Common myeloid progenitor, CD34-positive (primary cell): Measurements from ENCODE around the gene DEPDC5.
A peak's percentile ranks its signal among the peaks of the same experiment; 100 is the strongest.
"Not testable (repeated sequence)": the region's sequence is repeated elsewhere in the genome, so short reads cannot be mapped to it uniquely, and the experiment has no call there.

Experiments used
- CTCF ChIA-PET: fragments of 350-600 bp; sonication (Branson Sonifier 250); formaldehyde crosslinking; loops from one replicate; lab custom pipeline; 2021; ENCODE audit warnings: antibody characterized with exemption; lab: Charles Lee
- POLR2A ChIA-PET: fragments of 350-600 bp; sonication (Branson Sonifier 250); formaldehyde crosslinking; loops from one replicate; lab custom pipeline; 2021; ENCODE audit warnings: antibody characterized with exemption; lab: Charles Lee
- DNase-seq, 3 donors: peaks; one replicate each; pipeline versions ENCODE4 v3.0.0 to v3.0.0-alpha.2; 2013
- H3K27ac ChIP-seq, 2 experiments: 1 replicate in 1 of 2; 2 replicates in 1 of 2; pipeline ENCODE4 v1.7.0; 2013; ENCODE audit warnings: inconsistent platforms in 2 of 2, low read length in 2 of 2, mild to moderate bottlenecking in 2 of 2, low read depth in 1 of 2, moderate library complexity in 1 of 2; ENCODE audit not compliant: severe bottlenecking in 2 of 2, insufficient read depth in 1 of 2, poor library complexity in 1 of 2
- H3K27me3 ChIP-seq, 5 experiments: replicated peaks in 2 of 5; 1 replicate in 3 of 5; 2 replicates in 2 of 5; pipeline versions ENCODE4 v1.6.1 to v1.7.0; 2013; ENCODE audit warnings: low read length in 4 of 5, mild to moderate bottlenecking in 2 of 5, moderate library complexity in 2 of 5, inconsistent platforms in 1 of 5; ENCODE audit not compliant: insufficient read depth in 5 of 5, control insufficient read depth in 4 of 5
- H3K36me3 ChIP-seq, 4 experiments: 1 replicate in 2 of 4; 2 replicates in 2 of 4; pipeline versions ENCODE4 v1.6.1 to v1.7.0; 2013; ENCODE audit warnings: low read length in 3 of 4, control low read depth in 1 of 4, mild to moderate bottlenecking in 1 of 4; ENCODE audit not compliant: control insufficient read depth in 4 of 4, insufficient read depth in 4 of 4
- H3K4me1 ChIP-seq, 4 experiments: 1 replicate in 3 of 4; 2 replicates in 1 of 4; pipeline versions ENCODE4 v1.6.1 to v1.7.1; 2013; ENCODE audit warnings: low read length in 3 of 4, mild to moderate bottlenecking in 3 of 4, control low read depth in 1 of 4, inconsistent platforms in 1 of 4, moderate library complexity in 1 of 4; ENCODE audit not compliant: control insufficient read depth in 4 of 4, insufficient read depth in 4 of 4; ENCODE audit errors: control extremely low read depth in 1 of 4
- H3K4me3 ChIP-seq, 7 experiments: 1 replicate in 4 of 7; 2 replicates in 3 of 7; pipeline versions ENCODE4 v1.5.1 to v1.7.0; 2013; ENCODE audit warnings: mild to moderate bottlenecking in 7 of 7, low read length in 6 of 7, moderate library complexity in 6 of 7, inconsistent platforms in 2 of 7, low read depth in 2 of 7, control low read depth in 1 of 7; ENCODE audit not compliant: insufficient read depth in 4 of 7, control insufficient read depth in 1 of 7; ENCODE audit errors: extremely low read depth in 1 of 7
- H3K9me3 ChIP-seq, 5 experiments: 1 replicate in 4 of 5; 2 replicates in 1 of 5; pipeline versions ENCODE4 v1.6.1 to v1.7.1; 2013; ENCODE audit warnings: low read length in 4 of 5, mild to moderate bottlenecking in 2 of 5, inconsistent platforms in 1 of 5, low read depth in 1 of 5, moderate library complexity in 1 of 5; ENCODE audit not compliant: control insufficient read depth in 4 of 5, insufficient read depth in 2 of 5; ENCODE audit errors: control extremely low read depth in 1 of 5
- WGBS: methylation state at CpG from one replicate; pipeline ENCODE4 v1.1.5; 2013; ENCODE audit not compliant: insufficient coverage; 5-methylcytosine and 5-hydroxymethylcytosine counted together

The DEPDC5 gene

DNA sequence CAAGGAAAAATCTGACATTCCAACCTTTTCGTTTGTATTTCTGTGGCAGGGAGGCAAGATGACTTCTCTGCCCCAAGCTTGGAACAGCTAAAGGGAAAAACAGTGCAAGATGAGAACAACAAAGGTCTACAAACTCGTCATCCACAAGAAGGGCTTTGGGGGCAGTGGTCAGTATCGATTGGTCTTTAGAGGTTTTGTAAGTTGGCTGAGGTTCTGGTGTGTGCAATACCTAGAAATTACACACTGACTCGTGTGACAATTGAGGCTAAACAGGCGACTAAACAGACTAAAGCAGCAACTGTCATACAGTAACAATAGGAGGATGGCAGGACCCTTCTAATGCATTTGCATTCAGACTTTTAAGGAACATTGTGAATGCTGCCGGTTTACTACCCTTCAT is 994 bp downstream of the DEPDC5 start:
- CTCF ChIA-PET = interaction anchor here (0.9 kb wide), 1 partner anchor 122 kb away, joined by 5 read pairs; no protein-coding TSS in a partner anchor
- Histone ChIP-seq H3K9me3 (no peaks in the 10 kb centered on the region), H3K27ac (no peak overlapping the region), H3K4me1 (peaks cover 5 to 42% (median 31%) of the 10 kb centered on the region in 4 experiments), H3K36me3 (peaks cover 0 to 14% (median 8%) of the 10 kb centered on the region in 4 experiments), H3K27me3 (no peaks in the 10 kb centered on the region), H3K4me3 (peak overlapping the region in 2 of 7 experiments; percentile 87 to 88)
- WGBS = 69% methylated on average over 3 of the region's 6 CpGs
- no peak for DNase-seq
- POLR2A ChIA-PET = interaction anchor here (0.6 kb wide), 1 partner anchor 10 kb away, joined by 4 read pairs; no protein-coding TSS in a partner anchor

DNA sequence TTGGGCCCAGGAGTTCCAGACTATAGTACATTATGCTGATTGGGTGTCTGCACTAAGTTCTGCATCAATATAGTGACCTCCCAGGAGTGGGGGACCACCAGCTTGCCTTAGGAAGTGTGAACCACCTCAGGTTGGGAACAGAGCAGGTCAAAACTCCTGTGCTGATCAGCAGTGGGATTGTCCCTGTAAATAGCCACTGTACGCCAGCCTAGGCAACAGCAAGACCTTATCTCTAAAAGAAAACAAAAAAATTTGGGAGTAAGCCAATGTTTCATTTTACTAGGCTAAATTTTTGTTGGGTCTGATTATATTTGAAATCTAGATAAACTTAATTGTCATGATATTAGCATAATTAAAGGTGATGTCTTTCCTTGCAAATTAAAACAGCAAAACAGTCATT is 3.4 kb downstream of the DEPDC5 start:
- no peak overlapping the region for H3K4me3 ChIP-seq
- H3K27me3 ChIP-seq = no peaks in the 10 kb centered on the region
- DNase-seq = no peak
- WGBS = no CpG with 5 or more reads among the region's 1 CpG
- no peak overlapping the region for H3K27ac ChIP-seq
- peaks cover 6 to 21% (median 13%) of the 10 kb centered on the region in 4 experiments for H3K36me3 ChIP-seq
- CTCF ChIA-PET = no interaction called here
- H3K4me1 ChIP-seq = peaks cover 3 to 28% (median 22%) of the 10 kb centered on the region in 4 experiments
- POLR2A ChIA-PET = interaction anchor here (0.6 kb wide), 1 partner anchor 25 kb away, joined by 3 read pairs; no protein-coding TSS in a partner anchor
- H3K9me3 ChIP-seq = no peaks in the 10 kb centered on the region

DNA sequence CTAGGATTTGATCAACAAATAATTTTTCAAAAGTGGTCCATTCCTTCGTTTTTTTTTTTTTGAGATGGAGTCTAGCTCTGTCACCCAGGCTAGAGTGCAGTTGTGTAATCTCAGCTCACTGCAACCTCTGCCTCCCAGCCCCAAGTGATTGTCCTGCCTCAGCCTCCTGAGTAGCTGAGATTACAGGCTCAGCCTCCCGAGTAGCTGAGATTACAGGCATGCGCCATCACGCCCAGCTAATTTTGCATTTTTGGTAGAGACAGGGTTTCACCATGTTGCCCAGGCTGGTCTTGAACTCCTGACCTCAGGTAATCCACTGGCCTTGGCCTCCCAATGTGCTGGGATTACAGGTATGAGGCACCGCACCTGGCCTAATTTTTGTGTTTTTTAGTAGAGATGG is 5.0 kb downstream of the DEPDC5 start:
- peaks cover 3 to 15% (median 11%) of the 10 kb centered on the region in 4 experiments for H3K4me1 ChIP-seq
- DNase-seq, H3K27ac ChIP-seq, H3K27me3 ChIP-seq, CTCF ChIA-PET, POLR2A ChIA-PET, H3K4me3 ChIP-seq, H3K9me3 ChIP-seq: not testable (repeated sequence)
- WGBS = 96% methylated on average over 5 of the region's 5 CpGs
- peaks cover 6 to 24% (median 15%) of the 10 kb centered on the region in 4 experiments for H3K36me3 ChIP-seq

DNA sequence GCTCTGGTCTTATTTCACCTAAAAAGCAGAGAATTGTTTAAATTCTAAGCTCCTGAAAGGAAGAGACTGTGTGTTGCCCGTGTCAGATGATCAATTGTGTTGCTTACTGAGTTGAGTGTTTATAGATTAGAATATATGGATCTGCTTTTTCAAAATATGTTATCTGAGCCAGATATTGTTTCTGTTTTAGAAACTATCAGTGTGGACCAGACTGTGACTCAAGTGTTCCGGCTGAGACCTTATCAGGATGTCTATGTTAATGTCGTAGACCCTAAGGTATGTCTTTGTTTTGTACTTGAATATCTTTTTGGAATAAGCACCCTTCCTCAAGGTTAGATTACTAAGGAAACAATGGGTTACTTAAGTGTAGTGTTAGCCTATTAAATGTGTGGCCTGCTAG is 11.0 kb downstream of the DEPDC5 start:
- no peak overlapping the region for H3K4me3 ChIP-seq
- H3K36me3 ChIP-seq = peaks cover 15 to 53% (median 30%) of the 10 kb centered on the region in 4 experiments
- 91% methylated on average over 3 of the region's 3 CpGs for WGBS
- no peak overlapping the region for H3K27ac ChIP-seq
- no peaks in the 10 kb centered on the region for H3K27me3 ChIP-seq
- H3K4me1 ChIP-seq = no peaks in the 10 kb centered on the region
- DNase-seq = no peak
- ChIA-PET CTCF (interaction anchor here (0.5 kb wide), 1 partner anchor 91 kb away, joined by 3 read pairs; no protein-coding TSS in a partner anchor), POLR2A (no interaction called here)
- H3K9me3 ChIP-seq = no peaks in the 10 kb centered on the region

DNA sequence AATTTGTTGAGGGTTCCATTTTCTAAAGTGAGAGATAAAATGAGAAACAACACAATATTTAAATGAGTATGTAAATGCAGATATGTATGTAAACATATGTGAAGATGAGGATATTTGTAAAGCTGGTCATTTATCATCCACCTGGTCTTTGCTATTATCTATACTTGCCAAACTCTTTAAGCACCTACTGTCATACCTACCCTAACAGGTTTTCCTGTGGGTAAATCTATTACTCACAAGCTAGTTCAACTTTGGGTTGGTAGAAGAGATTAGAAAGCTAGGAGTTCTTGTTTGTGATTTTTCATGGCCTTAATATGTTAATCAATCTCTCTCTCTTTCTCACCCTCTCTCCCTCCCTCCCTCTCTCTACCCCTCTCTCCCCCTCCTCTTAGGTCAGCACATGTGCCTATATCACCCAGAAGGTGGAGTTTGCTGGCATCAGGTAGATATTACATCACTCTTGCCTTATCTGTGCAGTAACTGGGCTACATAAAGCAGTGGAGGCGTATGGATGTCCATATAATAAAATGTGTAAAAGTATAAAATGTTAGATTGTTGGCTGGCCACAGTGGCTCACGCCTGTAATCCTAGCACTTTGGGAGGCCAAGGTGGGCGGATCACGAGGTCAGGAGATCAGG is 14.7 kb downstream of the DEPDC5 start:
- H3K9me3 ChIP-seq = no peaks in the 10 kb centered on the region
- H3K4me3 ChIP-seq = no peak overlapping the region
- peaks cover 19 to 60% (median 38%) of the 10 kb centered on the region in 4 experiments for H3K36me3 ChIP-seq
- H3K27ac ChIP-seq = no peak overlapping the region
- no peaks in the 10 kb centered on the region for H3K27me3 ChIP-seq
- ChIA-PET POLR2A (no interaction called here), CTCF (no interaction called here)
- WGBS = 92% methylated on average over 4 of the region's 4 CpGs
- DNase-seq = no peak
- no peaks in the 10 kb centered on the region for H3K4me1 ChIP-seq

DNA sequence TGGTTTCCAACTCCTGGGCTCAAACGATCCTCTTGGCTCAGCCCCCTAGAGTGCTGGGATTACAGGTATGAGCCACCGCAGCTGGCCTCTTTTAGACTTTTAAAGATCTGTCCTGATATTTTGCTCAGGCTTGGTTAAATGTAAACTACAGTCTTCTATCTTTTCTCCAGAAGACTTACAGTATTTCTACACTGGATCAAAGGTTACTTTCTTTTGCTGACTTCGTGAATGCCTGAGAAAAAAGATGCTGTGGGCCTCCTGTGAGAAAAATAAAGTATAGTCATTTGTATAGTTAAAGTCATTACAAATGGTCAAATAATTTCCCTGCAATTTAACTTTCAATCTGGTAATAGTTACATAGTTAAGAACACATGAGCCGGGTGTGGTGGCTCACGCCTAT is 19.6 kb downstream of the DEPDC5 start:
- peaks cover 18 to 52% (median 33%) of the 10 kb centered on the region in 4 experiments for H3K36me3 ChIP-seq

DNA sequence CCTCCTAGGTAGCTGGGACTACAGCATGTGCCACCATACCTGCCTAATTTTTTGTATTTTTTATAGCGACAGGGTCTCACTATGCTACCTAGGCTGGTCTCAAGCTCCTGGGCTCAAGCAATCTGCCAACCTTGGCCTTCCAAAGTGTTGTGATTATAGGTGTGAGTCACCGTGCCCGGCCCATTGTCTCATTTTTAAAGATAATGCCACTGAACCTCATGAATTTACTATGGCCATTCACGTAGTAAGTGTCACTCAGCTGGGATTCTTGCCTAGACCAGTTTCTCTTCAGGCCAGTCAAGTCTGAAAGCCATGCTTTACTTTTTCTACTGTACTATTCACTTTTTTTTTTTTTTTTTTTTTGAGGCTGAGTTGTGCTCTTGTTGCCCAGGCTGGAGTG is 22.4 kb downstream of the DEPDC5 start:
- ChIA-PET CTCF (interaction anchor here (1.5 kb wide), 1 partner anchor 93 kb away, joined by 3 read pairs; no protein-coding TSS in a partner anchor), POLR2A (no interaction called here)
- no peaks in the 10 kb centered on the region for H3K9me3 ChIP-seq
- H3K36me3 ChIP-seq = peaks cover 22 to 60% (median 38%) of the 10 kb centered on the region in 4 experiments
- WGBS = no CpG with 5 or more reads among the region's 4 CpGs
- no peak overlapping the region for H3K27ac ChIP-seq
- H3K4me3 ChIP-seq = no peak overlapping the region
- H3K4me1 ChIP-seq = peaks cover 0 to 6% (median 2%) of the 10 kb centered on the region in 4 experiments
- DNase-seq = no peak
- no peaks in the 10 kb centered on the region for H3K27me3 ChIP-seq

More for the DNA sequence above, 19.6 kb downstream of the DEPDC5 start:
- Histone ChIP-seq H3K4me1 (peaks cover 0 to 6% (median 2%) of the 10 kb centered on the region in 4 experiments), H3K9me3 (no peaks in the 10 kb centered on the region), H3K27me3 (no peaks in the 10 kb centered on the region), H3K27ac (no peak overlapping the region), H3K4me3 (no peak overlapping the region)
- ChIA-PET POLR2A (no interaction called here), CTCF (no interaction called here)
- DNase-seq = no peak
- 100% methylated on average over 1 of the region's 5 CpGs for WGBS
